Measurements from ENCODE around the gene CYB561D1. TPM values are rescaled to one million over a fixed set of nuclear protein-coding genes. Genes with fewer than 3 reads are reported as not detected.

CYB561D1 gene
- total RNA-seq, 1 donor = 10.5 TPM

DNA sequence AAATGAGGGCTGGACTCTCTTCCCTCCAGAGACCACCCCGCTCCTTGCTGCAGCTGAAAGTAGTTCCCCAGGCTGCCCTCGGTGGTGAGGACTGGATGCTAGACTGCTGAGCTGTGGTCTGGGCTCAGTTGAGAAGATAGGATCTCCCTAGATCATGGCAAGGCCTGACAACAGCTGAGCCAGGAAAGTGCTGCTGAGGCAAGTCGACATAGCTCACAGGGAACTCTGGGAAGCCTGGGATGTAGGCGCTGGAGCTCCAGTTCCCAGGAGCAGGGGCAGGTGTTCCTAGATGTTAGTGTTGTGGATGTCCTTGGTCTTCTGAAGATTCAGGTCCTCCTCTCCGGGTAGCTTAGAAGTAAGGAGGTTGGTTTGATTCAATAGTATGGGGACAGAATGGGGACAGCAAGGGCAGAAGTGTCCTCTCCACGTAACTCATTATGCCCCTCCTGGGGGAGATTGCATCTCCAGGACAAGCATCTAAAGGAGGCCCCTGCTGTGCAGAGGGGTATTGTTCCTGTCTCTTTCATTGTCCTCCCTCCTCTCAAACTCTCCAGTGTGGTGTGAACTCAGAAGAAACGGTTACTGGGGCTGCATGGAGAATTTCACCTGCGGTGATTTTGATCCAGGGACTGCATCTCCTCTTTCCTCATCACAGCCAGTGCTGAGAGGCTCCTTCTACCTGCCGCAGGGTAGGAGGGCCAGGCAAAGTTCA, 3.7 kb downstream of the CYB561D1 start:
- Histone ChIP-seq H3K27me3 (ENCODE audit: insufficient read depth, low read length) (no peaks in the 10 kb centered on the region), H3K4me2 (ENCODE audit: insufficient read depth, low read length) (no peak overlapping the region), H2AFZ (ENCODE audit: low read length) (no peak overlapping the region), H3K9me3 (ENCODE audit: low read depth, low read length) (no peaks in the 10 kb centered on the region), H3K4me3 (ENCODE audit: insufficient read depth, low read length) (no peak overlapping the region), H3K36me3 (ENCODE audit: insufficient read depth, low read length) (peaks cover 35% of the 10 kb centered on the region), H3K79me2 (ENCODE audit: insufficient read depth, low read length) (peaks cover 41% of the 10 kb centered on the region), H3K4me1 (ENCODE audit: insufficient read depth, low read length) (peaks cover 11% of the 10 kb centered on the region), H4K20me1 (ENCODE audit: insufficient read depth, low read length) (peaks cover 26% of the 10 kb centered on the region), H3K27ac (ENCODE audit: low read depth, low read length) (no peak overlapping the region)
- DNase-seq (ENCODE audit: insufficient read length, low spot score, missing footprints) = no peak
- TF ChIP-seq, protein P1, sequence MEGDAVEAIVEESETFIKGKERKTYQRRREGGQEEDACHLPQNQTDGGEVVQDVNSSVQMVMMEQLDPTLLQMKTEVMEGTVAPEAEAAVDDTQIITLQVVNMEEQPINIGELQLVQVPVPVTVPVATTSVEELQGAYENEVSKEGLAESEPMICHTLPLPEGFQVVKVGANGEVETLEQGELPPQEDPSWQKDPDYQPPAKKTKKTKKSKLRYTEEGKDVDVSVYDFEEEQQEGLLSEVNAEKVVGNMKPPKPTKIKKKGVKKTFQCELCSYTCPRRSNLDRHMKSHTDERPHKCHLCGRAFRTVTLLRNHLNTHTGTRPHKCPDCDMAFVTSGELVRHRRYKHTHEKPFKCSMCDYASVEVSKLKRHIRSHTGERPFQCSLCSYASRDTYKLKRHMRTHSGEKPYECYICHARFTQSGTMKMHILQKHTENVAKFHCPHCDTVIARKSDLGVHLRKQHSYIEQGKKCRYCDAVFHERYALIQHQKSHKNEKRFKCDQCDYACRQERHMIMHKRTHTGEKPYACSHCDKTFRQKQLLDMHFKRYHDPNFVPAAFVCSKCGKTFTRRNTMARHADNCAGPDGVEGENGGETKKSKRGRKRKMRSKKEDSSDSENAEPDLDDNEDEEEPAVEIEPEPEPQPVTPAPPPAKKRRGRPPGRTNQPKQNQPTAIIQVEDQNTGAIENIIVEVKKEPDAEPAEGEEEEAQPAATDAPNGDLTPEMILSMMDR (IDR thresholded peaks at IDR 0.05; ENCODE audit: extremely low read depth, low read depth, low read length) = no peak

DNA sequence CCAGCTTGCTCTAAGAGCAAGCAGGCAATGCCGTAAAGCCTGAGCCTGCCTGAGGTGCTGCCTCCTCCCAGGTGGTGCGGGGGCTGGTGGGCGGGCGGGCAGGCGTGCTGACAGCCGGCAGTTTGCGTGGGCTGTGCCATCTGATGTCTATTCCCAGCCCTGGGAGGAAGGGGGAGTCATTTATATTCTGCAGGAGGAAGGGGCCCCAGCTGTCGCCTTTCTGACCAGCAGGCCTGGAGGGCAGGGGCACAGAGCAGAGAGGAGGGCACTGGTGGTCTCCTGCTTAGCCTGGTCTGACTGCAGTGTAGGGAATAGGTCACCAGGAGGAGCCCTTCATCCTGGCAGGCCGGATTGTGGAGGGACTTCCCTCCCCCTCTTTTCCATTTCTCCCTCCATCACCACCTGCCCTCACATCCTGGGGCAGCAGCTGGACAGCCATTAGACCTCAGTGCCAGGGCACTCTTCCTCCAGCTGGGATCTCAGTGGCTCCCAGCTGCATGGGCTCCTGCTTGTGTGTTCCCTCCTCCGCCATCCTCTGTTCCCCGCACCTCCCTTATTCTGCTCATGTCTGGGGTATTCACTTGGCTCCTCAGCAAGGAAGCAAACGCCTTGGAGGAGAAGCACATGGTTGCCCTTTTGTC, 4.4 kb downstream of the CYB561D1 start:
- Histone ChIP-seq H3K79me2 (ENCODE audit: insufficient read depth, low read length) (peaks cover 41% of the 10 kb centered on the region), H3K27ac (ENCODE audit: low read depth, low read length) (no peak overlapping the region), H4K20me1 (ENCODE audit: insufficient read depth, low read length) (peaks cover 26% of the 10 kb centered on the region), H3K4me3 (ENCODE audit: insufficient read depth, low read length) (no peak overlapping the region), H3K4me1 (ENCODE audit: insufficient read depth, low read length) (peaks cover 4% of the 10 kb centered on the region), H3K9me3 (ENCODE audit: low read depth, low read length) (no peaks in the 10 kb centered on the region), H2AFZ (ENCODE audit: low read length) (no peak overlapping the region), H3K27me3 (ENCODE audit: insufficient read depth, low read length) (no peaks in the 10 kb centered on the region), H3K36me3 (ENCODE audit: insufficient read depth, low read length) (peaks cover 35% of the 10 kb centered on the region), H3K4me2 (ENCODE audit: insufficient read depth, low read length) (no peak overlapping the region)
- DNase-seq (ENCODE audit: insufficient read length, low spot score, missing footprints) = peak; percentile 90
- TF ChIP-seq, protein P1 (IDR thresholded peaks at IDR 0.05; ENCODE audit: extremely low read depth, low read depth, low read length) = peak; percentile 48

DNA sequence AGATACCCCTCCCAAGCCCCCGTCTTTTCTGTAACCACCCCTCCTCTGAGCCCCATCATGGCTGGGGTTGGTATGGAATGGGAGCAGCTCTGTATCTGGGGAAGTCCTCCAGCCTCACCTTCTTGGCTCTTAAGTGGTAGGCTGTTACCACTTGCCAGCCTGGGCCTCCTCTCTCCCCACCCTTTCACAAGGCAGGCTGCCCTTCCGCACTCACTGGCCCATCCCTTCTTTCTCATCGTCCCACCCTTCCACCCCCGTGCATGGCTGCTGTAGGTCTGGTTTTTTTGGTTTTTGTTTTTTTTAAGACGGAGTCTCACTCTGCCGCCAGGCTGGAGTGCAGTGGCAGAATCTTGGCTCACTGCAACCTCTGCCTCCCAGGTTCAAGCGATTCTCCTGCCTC, 5.2 kb downstream of the CYB561D1 start:
- no peak for DNase-seq (ENCODE audit: insufficient read length, low spot score, missing footprints)
- H3K27ac ChIP-seq (ENCODE audit: low read depth, low read length) = no peak overlapping the region

More for the DNA sequence above, 5.2 kb downstream of the CYB561D1 start:
- H3K27me3 ChIP-seq (ENCODE audit: insufficient read depth, low read length) = no peaks in the 10 kb centered on the region
- TF ChIP-seq, protein P1 (IDR thresholded peaks at IDR 0.05; ENCODE audit: extremely low read depth, low read depth, low read length) = no peak
- H3K36me3 ChIP-seq (ENCODE audit: insufficient read depth, low read length) = peaks cover 35% of the 10 kb centered on the region
- peaks cover 26% of the 10 kb centered on the region for H4K20me1 ChIP-seq (ENCODE audit: insufficient read depth, low read length)
- peaks cover 41% of the 10 kb centered on the region for H3K79me2 ChIP-seq (ENCODE audit: insufficient read depth, low read length)
- H3K9me3 ChIP-seq (ENCODE audit: low read depth, low read length) = no peaks in the 10 kb centered on the region
- H3K4me3 ChIP-seq (ENCODE audit: insufficient read depth, low read length) = no peak overlapping the region
- no peaks in the 10 kb centered on the region for H3K4me1 ChIP-seq (ENCODE audit: insufficient read depth, low read length)
- H2AFZ ChIP-seq (ENCODE audit: low read length) = no peak overlapping the region
- no peak overlapping the region for H3K4me2 ChIP-seq (ENCODE audit: insufficient read depth, low read length)

All from osteoblast (primary cell).